Vagina (tissue), 2 donors: Measurements from ENCODE around the gene ERBB4. TPM values are rescaled to one million over a fixed set of nuclear protein-coding genes. Genes with fewer than 3 reads are reported as not detected.

Experiments
- DNase-seq, 2 donors: peaks; one replicate each; pipeline ENCODE4 v3.0.0-alpha.2; 2017; ENCODE audit errors: extremely low spot score in 2 of 2
- H3K27ac ChIP-seq: fragments of 200-600 bp; sonication (generic); one replicate; pipeline ENCODE4 v1.5.1; 2019
- H3K27me3 ChIP-seq: fragments of 200-600 bp; sonication (generic); one replicate; pipeline ENCODE4 v1.5.1; 2019
- H3K36me3 ChIP-seq, 2 donors: fragments of 200-600 bp; sonication (generic); one replicate each; pipeline ENCODE4 v1.5.1; 2017 to 2019
- H3K4me1 ChIP-seq: fragments of 200-600 bp; sonication (generic); one replicate; pipeline ENCODE4 v1.5.1; 2019
- H3K4me3 ChIP-seq, 2 donors: fragments of 200-600 bp; sonication (generic); 1 replicate in 1 of 2; 2 replicates in 1 of 2; pipeline ENCODE4 v1.5.1; 2016 to 2019
- H3K9me3 ChIP-seq: fragments of 200-600 bp; sonication (generic); one replicate; pipeline ENCODE4 v1.5.1; 2019
- CTCF ChIP-seq, 3 experiments: fragments of 450-650 bp in 2 of 3; fragments of 200-600 bp in 1 of 3; sonication (generic) in 1 of 3; IDR thresholded peaks; one replicate each; pipeline ENCODE4 v1.5.1; 2017 to 2019; ENCODE audit warnings: antibody characterized with exemption in 3 of 3, mild to moderate bottlenecking in 2 of 3, moderate library complexity in 2 of 3
- POLR2A ChIP-seq, 2 donors: fragments of 450-650 bp; IDR thresholded peaks; one replicate each; pipeline ENCODE4 v1.6.1; 2017; ENCODE audit warnings: antibody characterized with exemption in 2 of 2, mild to moderate bottlenecking in 2 of 2, moderate library complexity in 2 of 2
- POLR2AphosphoS5 ChIP-seq, 2 donors: sonication (generic); formaldehyde crosslinking; IDR thresholded peaks; one replicate each; pipeline ENCODE4 v1.9.0; 2017; ENCODE audit warnings: antibody characterized with exemption in 2 of 2, mild to moderate bottlenecking in 2 of 2, low read depth in 1 of 2; ENCODE audit not compliant: insufficient read depth in 1 of 2
- intact Hi-C: fragments of 100-400 bp; cut with DNase I; formaldehyde crosslinking; loops from one replicate; pipeline ENCODE4 v1.15.1; 2023
- total RNA-seq: library from RNA; depleted of rRNA; stranded (reverse); fragments of >200 nt; gene quantifications from one replicate; pipeline ENCODE4 v1.2.3, GENCODE V29; 2016

Gene ERBB4
- total RNA-seq, 1 donor from 2014 or later, result 0.25 TPM

GRCh38 chr2:211623096-211623495, 915.5 kb downstream of the ERBB4 start:
- no peak overlapping the region for H3K27ac ChIP-seq
- H3K27me3 ChIP-seq, result no peaks in the 10 kb centered on the region
- TF ChIP-seq CTCF (IDR thresholded peaks at IDR 0.05) (no peak), POLR2AphosphoS5 (IDR thresholded peaks at IDR 0.05; ENCODE audit: insufficient read depth in 1 of 2, low read depth in 1 of 2) (no peak), POLR2A (IDR thresholded peaks at IDR 0.05) (no peak)
- no peaks in the 10 kb centered on the region for H3K36me3 ChIP-seq
- H3K4me3 ChIP-seq, result no peak overlapping the region
- H3K4me1 ChIP-seq, result no peaks in the 10 kb centered on the region
- intact Hi-C loops, result no loop called here
- DNase-seq, result no peak
- no peaks in the 10 kb centered on the region for H3K9me3 ChIP-seq

GRCh38 chr2:211620986-211621385, 917.6 kb downstream of the ERBB4 start:
- no peaks in the 10 kb centered on the region for H3K4me1 ChIP-seq
- DNase-seq, result no peak
- no peaks in the 10 kb centered on the region for H3K36me3 ChIP-seq
- H3K27me3 ChIP-seq, result no peaks in the 10 kb centered on the region
- intact Hi-C loops, result no loop called here
- no peak overlapping the region for H3K27ac ChIP-seq
- no peak for TF ChIP-seq POLR2AphosphoS5 (IDR thresholded peaks at IDR 0.05; ENCODE audit: insufficient read depth in 1 of 2, low read depth in 1 of 2)
- TF ChIP-seq CTCF (IDR thresholded peaks at IDR 0.05), result no peak
- no peak for TF ChIP-seq POLR2A (IDR thresholded peaks at IDR 0.05)
- H3K9me3 ChIP-seq, result no peaks in the 10 kb centered on the region
- no peak overlapping the region for H3K4me3 ChIP-seq

GRCh38 chr2:211617803-211618202, 920.8 kb downstream of the ERBB4 start:
- H3K9me3 ChIP-seq, result no peaks in the 10 kb centered on the region
- H3K36me3 ChIP-seq, result no peaks in the 10 kb centered on the region
- no peaks in the 10 kb centered on the region for H3K27me3 ChIP-seq
- H3K4me1 ChIP-seq, result no peaks in the 10 kb centered on the region
- no peak for DNase-seq
- H3K4me3 ChIP-seq, result no peak overlapping the region
- no peak overlapping the region for H3K27ac ChIP-seq
- intact Hi-C loops, result no loop called here
- TF ChIP-seq CTCF (IDR thresholded peaks at IDR 0.05) (no peak), POLR2AphosphoS5 (IDR thresholded peaks at IDR 0.05; ENCODE audit: insufficient read depth in 1 of 2, low read depth in 1 of 2) (no peak)

GRCh38 chr2:211611621-211612020, 927.0 kb downstream of the ERBB4 start:
- Histone ChIP-seq H3K36me3 (no peaks in the 10 kb centered on the region), H3K27me3 (no peaks in the 10 kb centered on the region), H3K4me3 (no peak overlapping the region), H3K9me3 (no peaks in the 10 kb centered on the region), H3K4me1 (no peaks in the 10 kb centered on the region), H3K27ac (no peak overlapping the region)
- TF ChIP-seq CTCF (IDR thresholded peaks at IDR 0.05) (no peak), POLR2A (IDR thresholded peaks at IDR 0.05) (no peak), POLR2AphosphoS5 (IDR thresholded peaks at IDR 0.05; ENCODE audit: insufficient read depth in 1 of 2, low read depth in 1 of 2) (no peak)
- intact Hi-C loops, result no loop called here
- no peak for DNase-seq

- Histone ChIP-seq H3K4me1 (no peaks in the 10 kb centered on the region), H3K36me3 (no peaks in the 10 kb centered on the region), H3K4me3 (no peak overlapping the region), H3K9me3 (no peaks in the 10 kb centered on the region), H3K27ac (no peak overlapping the region), H3K27me3 (no peaks in the 10 kb centered on the region)
- intact Hi-C loops, result no loop called here
- TF ChIP-seq POLR2A (IDR thresholded peaks at IDR 0.05) (no peak), POLR2AphosphoS5 (IDR thresholded peaks at IDR 0.05; ENCODE audit: insufficient read depth in 1 of 2, low read depth in 1 of 2) (no peak), CTCF (IDR thresholded peaks at IDR 0.05) (no peak)
- no peak for DNase-seq
Observed at GRCh38 chr2:211611061-211611518, 927.5 kb downstream of the ERBB4 start.
